Activated CD4-positive, CD25-positive, alpha-beta regulatory T cell treated with anti-CD3 and anti-CD28 coated beads, Interleukin-2, amount 50 U/mL, for 24 hours (primary cell): ENCODE data around the gene PLAC8.
"Not testable (repeated sequence)": the region's sequence is repeated elsewhere in the genome, so short reads cannot be mapped to it uniquely, and the experiment has no call there.

ENCODE experiments used
- ATAC-seq, 2 donors: fragments of 150-1000 bp; cut with Tn5 transposase; one replicate each; pipeline ENCODE4 v1.10.0; 2021; ENCODE audit warnings: mild to moderate bottlenecking in 1 of 2, moderate library complexity in 1 of 2

Gene PLAC8

GRCh38 chr4:83067058-83067639, 47.4 kb downstream of the PLAC8 start:
- no peak for ATAC-seq

DNA sequence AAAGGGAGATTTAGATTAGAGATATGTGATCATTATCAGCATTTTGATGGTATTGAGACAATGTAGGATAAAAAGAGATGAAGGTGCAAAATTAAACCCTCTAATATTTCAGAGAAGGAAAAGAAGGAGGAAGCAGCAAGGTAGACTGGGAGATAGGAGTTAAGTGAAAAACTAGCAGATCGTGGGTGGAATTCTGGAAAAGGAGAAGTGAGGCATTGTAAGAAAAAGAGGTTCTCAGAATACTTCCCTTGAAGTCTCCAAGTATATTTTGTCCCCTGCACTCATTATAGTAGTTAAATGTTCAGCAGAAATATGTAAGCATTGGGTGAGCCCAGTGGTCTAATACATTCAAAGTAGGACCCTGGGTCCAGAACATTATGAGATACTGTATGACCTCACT, 49.3 kb downstream of the PLAC8 start:
- no peak for ATAC-seq

DNA sequence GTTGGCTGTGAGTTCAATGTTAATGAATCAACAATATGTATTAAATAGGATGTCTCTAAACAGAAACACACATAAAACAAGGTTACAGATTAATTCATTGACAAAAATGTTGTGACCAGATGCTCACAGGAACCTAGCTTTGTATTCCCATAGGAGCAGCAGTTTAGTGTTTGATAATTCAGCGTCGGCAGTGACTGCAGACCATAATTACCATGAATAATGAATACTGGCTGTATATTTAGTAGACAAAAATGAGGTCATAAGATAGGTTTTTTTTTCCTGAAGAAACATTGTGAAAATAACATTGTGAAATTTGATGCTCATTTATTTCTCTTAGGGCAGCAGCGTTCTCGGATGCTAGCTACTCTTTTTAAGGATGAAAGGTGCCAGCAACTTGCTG, 51.8 kb downstream of the PLAC8 start:
- ATAC-seq: no peak

DNA sequence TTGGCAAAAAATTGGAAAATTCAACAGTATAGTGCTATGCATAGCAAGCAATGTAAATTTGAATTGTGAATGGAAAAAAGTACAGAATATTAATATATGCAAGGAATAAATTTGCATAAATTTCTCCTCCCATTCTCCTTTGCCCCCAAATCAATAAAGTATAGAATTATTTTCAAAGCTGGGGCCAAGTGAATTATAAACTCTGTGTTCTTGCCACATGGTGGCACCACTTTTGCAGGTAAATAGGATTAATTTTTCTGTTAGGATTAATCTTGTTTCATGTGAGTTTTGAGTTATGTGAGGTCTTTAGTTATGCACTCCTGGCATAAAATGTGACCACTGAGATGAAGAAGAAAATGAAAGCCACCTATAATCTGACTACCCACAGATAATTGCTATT, 59.6 kb downstream of the PLAC8 start:
- ATAC-seq: no peak

DNA sequence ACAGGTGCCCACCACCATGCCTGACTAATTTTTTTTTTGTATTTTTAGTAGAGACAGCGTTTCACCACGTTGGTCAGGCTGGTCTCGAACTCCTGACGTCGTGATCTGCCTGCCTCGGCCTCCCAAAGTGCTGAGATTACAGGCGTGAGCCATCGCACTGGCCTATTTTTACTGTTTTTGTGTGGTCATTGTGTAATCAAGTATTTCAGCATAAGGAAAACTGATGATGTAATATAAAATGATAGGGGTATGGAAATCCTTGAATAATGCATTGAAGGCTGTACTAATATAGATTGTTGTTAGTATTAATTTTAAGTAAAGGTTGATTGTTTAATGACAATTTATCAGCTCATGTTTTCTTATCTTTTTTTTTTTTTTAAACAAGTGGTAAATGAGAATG, 65.7 kb downstream of the PLAC8 start:
- not testable (repeated sequence) for ATAC-seq

DNA sequence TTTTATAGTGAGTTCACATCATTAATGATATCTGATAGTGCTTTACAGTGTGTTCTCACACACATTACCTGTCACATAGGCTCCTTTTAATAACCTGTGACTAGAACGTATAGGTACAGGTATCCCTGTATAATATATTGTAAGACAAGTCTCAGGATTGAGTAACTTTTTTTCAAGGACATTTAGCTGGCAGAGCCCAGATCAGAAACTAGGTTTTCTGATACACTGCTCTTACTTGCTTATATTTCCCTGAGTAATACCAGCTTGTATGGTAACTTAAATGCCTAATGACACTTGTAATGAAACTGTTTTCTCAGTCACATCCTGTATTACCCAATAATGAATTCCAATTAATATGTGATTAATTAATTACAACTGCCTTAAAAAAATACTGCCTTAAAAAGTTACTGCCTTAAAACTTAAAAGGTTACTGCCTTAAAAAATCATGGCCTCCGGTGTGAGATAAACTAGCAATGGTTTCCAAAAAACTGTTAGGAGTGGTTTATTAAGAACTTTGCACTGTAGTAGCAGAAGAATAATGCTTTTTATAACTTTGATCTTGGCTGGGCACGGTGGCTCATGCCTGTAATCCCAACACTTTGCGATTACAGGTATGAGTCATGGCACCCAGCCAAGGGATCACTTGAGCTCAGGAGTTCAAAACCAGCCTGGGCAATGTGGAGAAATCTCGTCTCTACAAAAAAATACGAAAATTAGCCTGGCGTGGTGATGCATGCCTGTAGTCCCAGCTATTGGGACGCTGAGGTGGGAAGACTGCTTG, 67.6 kb downstream of the PLAC8 start:
- no peak for ATAC-seq

GRCh38 chr4:83043801-83044407, 70.6 kb downstream of the PLAC8 start:
- ATAC-seq: no peak

GRCh38 chr4:83043157-83043556, 71.4 kb downstream of the PLAC8 start:
- not testable (repeated sequence) for ATAC-seq

GRCh38 chr4:83040269-83040668, 74.3 kb downstream of the PLAC8 start:
- no peak for ATAC-seq
